Stimulated activated CD8-positive, alpha-beta memory T cell treated with anti-CD3 and anti-CD28 coated beads, Interleukin-15, amount 100 ng/mL, for 24 hours (primary cell): ENCODE data around the gene RHPN2.
"Not testable (repeated sequence)": the region's sequence is repeated elsewhere in the genome, so short reads cannot be mapped to it uniquely, and the experiment has no call there.

Source experiments
- DNase-seq: peaks from one replicate; pipeline ENCODE4 v3.0.0-alpha.2; 2020; ENCODE audit warnings: low read depth

The RHPN2 gene

DNA sequence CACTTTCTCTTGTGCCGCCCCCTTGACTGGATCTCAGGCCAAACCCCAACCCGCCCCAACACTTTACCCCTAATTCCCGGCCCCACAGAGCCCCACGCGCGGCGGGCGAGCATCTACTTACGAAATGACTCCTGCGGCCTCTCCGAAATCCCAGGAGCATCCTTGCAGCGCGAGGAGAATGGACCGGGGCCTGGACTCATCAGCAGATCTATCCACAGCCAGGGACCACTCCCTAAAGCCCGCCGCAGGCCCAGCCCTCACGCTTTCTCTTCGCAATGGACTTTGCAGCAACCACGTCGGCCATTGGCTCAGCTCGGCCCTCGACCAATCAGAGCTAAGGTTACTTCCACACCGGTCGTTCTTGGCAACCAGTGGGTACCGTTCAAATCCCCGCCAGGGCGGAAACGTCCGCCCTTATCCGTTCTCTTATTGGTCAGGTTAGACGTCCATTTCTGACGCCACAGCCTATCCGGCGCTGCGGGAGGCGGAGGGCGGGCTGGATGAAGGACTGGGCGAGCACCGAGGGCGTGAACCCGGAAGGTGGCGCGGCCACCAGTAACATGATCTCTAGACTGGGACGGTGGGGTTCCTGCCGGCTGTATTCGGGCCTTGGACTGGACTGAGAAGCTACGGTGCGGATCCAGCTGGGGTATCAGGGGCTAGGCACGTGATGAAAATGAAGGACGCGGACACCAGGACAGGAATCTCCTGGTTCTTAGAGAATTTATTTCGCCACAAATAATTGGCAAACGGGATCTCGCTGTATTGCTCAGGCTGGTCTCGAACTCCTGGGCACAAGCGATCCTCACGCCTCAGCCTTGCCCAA is 92.8 kb downstream of the RHPN2 start, which contains the start of the genes CEP89 and FAAP24:
Gene CEP89, minus strand, starts transcription at position 244 of the 826 bp plus-strand sequence. Its CDS starts 84 bp downstream, at position 160.
Gene FAAP24, plus strand, starts transcription at position 528 of the 826 bp plus-strand sequence. CDS start 955 bp downstream, outside the sequence.
- peak; percentile 86 for DNase-seq

DNA sequence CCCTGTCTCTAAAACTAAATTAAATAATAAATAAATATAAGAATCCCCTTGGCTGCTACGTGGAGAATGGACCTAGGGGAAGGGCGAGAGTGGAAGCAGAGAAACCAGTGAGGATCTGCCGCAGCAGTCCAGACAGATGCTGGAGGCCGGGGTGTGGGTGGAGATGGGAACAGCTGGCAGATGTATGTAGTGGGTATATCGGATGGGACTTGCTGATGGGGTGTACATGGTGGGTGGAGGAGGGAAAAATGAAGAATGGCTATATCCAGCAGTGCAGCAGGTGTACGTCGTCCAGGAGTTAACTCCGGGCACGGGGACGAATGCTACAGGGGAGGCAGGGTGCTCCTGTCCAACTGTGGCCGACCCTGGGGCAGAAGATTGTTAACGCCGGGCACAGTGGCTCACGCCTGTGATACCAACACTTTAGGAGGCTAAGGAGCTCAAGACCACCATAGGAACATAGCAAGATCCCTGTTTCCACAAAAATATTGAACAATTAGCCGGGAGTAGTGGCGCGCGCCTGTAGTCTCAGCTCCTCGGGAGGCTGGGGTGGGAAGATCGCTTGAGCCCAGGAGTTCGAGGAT is 93.6 kb downstream of the RHPN2 start:
- no peak for DNase-seq

GRCh38 chr19:32969549-32969948 is 95.1 kb downstream of the RHPN2 start:
- no peak for DNase-seq

DNA sequence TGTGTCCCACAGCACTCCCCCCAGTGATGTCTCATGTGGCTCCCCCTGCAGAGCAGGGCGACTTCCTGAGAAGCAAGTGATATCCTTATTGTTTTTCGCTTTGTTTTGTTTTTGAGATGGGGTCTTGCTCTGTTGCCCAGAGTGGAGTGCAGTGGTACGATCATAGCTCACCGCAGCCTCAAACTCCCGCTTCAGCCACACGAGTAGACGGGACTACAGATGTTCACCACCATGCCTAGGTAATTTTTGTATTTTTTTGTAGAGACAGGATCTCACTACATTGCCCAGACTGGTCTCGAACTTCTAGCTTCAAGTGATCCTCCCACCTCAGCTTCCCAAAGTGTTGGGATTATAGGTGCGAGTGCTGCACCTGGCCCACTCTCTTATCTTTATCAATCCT is 97.9 kb downstream of the RHPN2 start:
- no peak for DNase-seq

- no peak for DNase-seq
These were observed 119.4 kb downstream of the RHPN2 start for GRCh38 chr19:32945260-32945659.

DNA sequence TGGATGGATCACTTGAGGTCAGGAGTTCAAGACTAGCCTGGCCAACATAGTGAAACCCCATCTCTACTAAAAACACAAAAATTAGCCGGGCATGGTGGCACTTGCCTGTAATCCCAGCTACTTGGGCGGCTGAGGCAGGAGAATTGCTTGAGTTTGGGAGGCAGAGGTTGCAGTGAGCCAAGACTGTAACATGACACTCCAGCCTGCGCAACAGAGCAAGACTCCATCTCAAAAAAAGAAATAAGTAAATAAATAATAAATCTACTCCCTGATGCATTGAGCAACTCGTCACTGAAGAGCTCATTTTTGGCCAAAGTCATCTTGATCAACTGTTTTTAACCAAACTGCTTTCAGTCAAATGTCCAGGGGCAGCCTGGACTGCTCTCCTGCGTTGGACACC is 123.4 kb downstream of the RHPN2 start:
- not testable (repeated sequence) for DNase-seq

DNA sequence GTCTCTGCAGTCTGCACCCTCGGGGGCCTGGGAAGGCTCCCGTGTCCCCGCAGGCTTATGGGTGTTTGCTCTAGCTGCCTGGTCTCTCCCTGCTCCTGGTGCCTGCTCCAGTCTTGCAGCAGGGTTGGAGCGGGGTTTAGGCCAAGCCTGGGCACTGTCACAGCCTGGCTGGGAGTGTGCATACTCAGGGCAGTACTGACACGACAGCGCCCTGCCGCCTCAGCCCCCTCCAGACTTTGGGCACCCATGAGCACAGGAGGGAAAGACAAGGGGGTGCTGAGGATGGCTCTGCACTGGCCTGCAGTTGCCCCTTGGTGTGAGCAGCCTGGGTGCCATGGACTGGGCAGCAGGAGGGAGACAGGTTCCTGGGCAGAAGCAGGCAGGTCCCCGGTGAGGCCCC is 128.6 kb downstream of the RHPN2 start:
- DNase-seq: no peak

GRCh38 chr19:32935629-32936028 is 129.1 kb downstream of the RHPN2 start:
- DNase-seq: no peak

- DNase-seq: no peak
These were observed 131.1 kb downstream of the RHPN2 start for GRCh38 chr19:32933571-32933970.

- no peak for DNase-seq
These were observed 134.1 kb downstream of the RHPN2 start for GRCh38 chr19:32930567-32930966.

DNA sequence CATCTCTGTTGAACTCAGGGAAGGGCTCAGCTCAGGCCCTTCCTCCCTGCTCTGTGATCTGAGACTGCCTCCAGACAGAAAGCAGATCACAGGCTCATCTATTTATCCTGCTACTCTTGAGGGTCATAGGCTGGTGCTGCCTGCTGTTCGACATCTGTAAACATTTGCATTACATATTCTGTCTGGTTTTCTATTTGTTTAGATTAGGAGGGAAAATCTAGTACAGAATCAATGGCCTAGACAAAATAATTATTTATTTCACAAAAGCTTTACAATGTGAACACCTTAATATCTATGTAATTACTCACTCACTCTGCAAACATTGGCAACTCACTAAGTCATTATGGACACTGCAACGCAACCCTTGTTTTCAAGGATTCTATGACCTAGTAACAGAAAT is 135.9 kb downstream of the RHPN2 start:
- no peak for DNase-seq
